Neural progenitor cell (in vitro differentiated cells): ENCODE results near the gene DYNC1LI1. TPM values are rescaled to one million over a fixed set of nuclear protein-coding genes. Genes with fewer than 3 reads are reported as not detected.

Experiments used
- DNase-seq: peaks from one replicate; pipeline ENCODE4 v3.0.0-alpha.2; 2016; ENCODE audit warnings: low spot score
- H2AFZ ChIP-seq: fragments of 200-600 bp; sonication (generic); replicated peaks from 2 replicates; pipeline ENCODE4 v1.6.1; 2016; ENCODE audit warnings: antibody characterized with exemption
- H3F3A ChIP-seq: fragments of 200-600 bp; sonication (generic); 2 replicates; pipeline ENCODE4 v1.6.1; 2016; ENCODE audit warnings: antibody characterized with exemption, low read depth
- H3K27ac ChIP-seq: fragments of 200-600 bp; sonication (generic); 2 replicates; pipeline ENCODE4 v1.5.1; 2016; ENCODE audit warnings: mild to moderate bottlenecking
- H3K27me3 ChIP-seq: fragments of 200-600 bp; sonication (generic); 2 replicates; pipeline ENCODE4 v1.6.1; 2016; ENCODE audit warnings: mild to moderate bottlenecking, moderate library complexity
- H3K36me3 ChIP-seq: fragments of 200-600 bp; sonication (generic); 2 replicates; pipeline ENCODE4 v1.5.1; 2016
- H3K4me1 ChIP-seq: fragments of 200-600 bp; sonication (generic); 2 replicates; pipeline ENCODE4 v1.6.1; 2016; ENCODE audit warnings: mixed run types
- H3K4me2 ChIP-seq: fragments of 200-600 bp; sonication (generic); 2 replicates; pipeline ENCODE4 v1.6.1; 2016
- H3K4me3 ChIP-seq: fragments of 200-600 bp; sonication (generic); 2 replicates; pipeline ENCODE4 v1.5.1; 2016
- H3K79me2 ChIP-seq: fragments of 200-600 bp; sonication (generic); 2 replicates; pipeline ENCODE4 v1.6.1; 2016; ENCODE audit warnings: low read depth
- H3K9ac ChIP-seq: fragments of 200-600 bp; sonication (generic); 2 replicates; pipeline ENCODE4 v1.6.1; 2016
- H3K9me3 ChIP-seq: fragments of 200-600 bp; sonication (generic); 2 replicates; pipeline ENCODE4 v1.5.1; 2016; ENCODE audit warnings: low read depth
- H4K20me1 ChIP-seq: fragments of 200-600 bp; sonication (generic); 2 replicates; pipeline ENCODE4 v1.6.1; 2016; ENCODE audit warnings: low read depth
- H3K27ac Mint-ChIP-seq: 3 replicates; pipeline ENCODE4 v1.8.0; 2021; ENCODE audit warnings: mixed read lengths
- H3K27me3 Mint-ChIP-seq: 2 replicates; pipeline ENCODE4 v1.8.0; 2022; ENCODE audit warnings: low read depth, mild to moderate bottlenecking, inconsistent platforms, moderate library complexity, mixed read lengths; ENCODE audit not compliant: insufficient read depth
- H3K36me3 Mint-ChIP-seq: 3 replicates; pipeline ENCODE4 v1.8.0; 2021; ENCODE audit warnings: mixed read lengths
- H3K4me1 Mint-ChIP-seq: 3 replicates; pipeline ENCODE4 v1.8.0; 2021; ENCODE audit warnings: mixed read lengths
- H3K4me3 Mint-ChIP-seq: 3 replicates; pipeline ENCODE4 v1.8.0; 2021; ENCODE audit warnings: mild to moderate bottlenecking, moderate library complexity, mixed read lengths
- H3K9me3 Mint-ChIP-seq: 3 replicates; pipeline ENCODE4 v1.8.0; 2020; ENCODE audit warnings: mixed read lengths
- EZH2 ChIP-seq: fragments of 200-600 bp; sonication (generic); IDR thresholded peaks from 2 replicates; pipeline ENCODE4 v1.6.1; 2017; ENCODE audit warnings: antibody characterized with exemption, mild to moderate bottlenecking, moderate library complexity
- EZH2phosphoT487 ChIP-seq: fragments of 200-600 bp; sonication (generic); IDR thresholded peaks from 2 replicates; pipeline ENCODE4 v1.6.1; 2017; ENCODE audit warnings: antibody characterized with exemption
- total RNA-seq: library from RNA; depleted of rRNA; stranded (reverse); fragments of >200 nt; gene quantifications from 2 replicates; pipeline ENCODE4 v1.2.3, GENCODE V29; 2015; ENCODE audit warnings: low replicate concordance
- TF ChIP-seq, protein P1 (sequence below): fragments of 200-600 bp; sonication (generic); IDR thresholded peaks from 2 replicates; pipeline ENCODE4 v1.5.1; 2017; ENCODE audit warnings: antibody characterized with exemption, mild to moderate bottlenecking

Gene DYNC1LI1
- total RNA-seq, 1 donor from 2014 or later = 103 TPM

DNA sequence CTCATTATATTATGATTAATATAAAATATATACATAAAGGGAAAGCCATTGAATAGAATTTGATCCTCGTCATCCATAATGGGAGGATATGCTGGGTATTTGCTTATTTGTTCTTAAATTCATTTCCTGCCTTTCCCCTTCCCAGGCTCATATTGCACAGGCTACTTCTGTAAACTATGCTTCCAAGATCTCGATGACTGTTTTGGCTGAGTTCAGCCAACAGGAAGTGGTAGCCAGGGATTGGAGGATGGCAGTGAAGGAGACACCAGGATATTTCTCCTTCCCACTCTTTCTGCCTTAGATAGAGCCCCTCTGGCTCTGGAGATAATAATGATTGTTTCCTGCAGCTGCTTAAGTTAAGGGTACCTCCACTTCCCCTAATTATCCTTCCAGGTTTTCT is 44.3 kb upstream of the DYNC1LI1 start:
- no peak overlapping the region for H2AFZ ChIP-seq
- no peaks in the 10 kb centered on the region for H3K9me3 ChIP-seq
- TF ChIP-seq EZH2phosphoT487 (no peak), EZH2 (no peak)
- TF ChIP-seq, protein P1, sequence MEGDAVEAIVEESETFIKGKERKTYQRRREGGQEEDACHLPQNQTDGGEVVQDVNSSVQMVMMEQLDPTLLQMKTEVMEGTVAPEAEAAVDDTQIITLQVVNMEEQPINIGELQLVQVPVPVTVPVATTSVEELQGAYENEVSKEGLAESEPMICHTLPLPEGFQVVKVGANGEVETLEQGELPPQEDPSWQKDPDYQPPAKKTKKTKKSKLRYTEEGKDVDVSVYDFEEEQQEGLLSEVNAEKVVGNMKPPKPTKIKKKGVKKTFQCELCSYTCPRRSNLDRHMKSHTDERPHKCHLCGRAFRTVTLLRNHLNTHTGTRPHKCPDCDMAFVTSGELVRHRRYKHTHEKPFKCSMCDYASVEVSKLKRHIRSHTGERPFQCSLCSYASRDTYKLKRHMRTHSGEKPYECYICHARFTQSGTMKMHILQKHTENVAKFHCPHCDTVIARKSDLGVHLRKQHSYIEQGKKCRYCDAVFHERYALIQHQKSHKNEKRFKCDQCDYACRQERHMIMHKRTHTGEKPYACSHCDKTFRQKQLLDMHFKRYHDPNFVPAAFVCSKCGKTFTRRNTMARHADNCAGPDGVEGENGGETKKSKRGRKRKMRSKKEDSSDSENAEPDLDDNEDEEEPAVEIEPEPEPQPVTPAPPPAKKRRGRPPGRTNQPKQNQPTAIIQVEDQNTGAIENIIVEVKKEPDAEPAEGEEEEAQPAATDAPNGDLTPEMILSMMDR = no peak
- no peaks in the 10 kb centered on the region for H3K79me2 ChIP-seq
- no peak overlapping the region for H3K4me3 ChIP-seq
- H3K4me2 ChIP-seq = no peak overlapping the region
- DNase-seq = no peak
- no peak overlapping the region for H3K9ac ChIP-seq
- H3K4me3 Mint-ChIP-seq = no peak overlapping the region
- no peaks in the 10 kb centered on the region for H3K27me3 Mint-ChIP-seq
- no peak overlapping the region for H3K27ac ChIP-seq
- no peaks in the 10 kb centered on the region for H4K20me1 ChIP-seq
- H3K4me1 Mint-ChIP-seq = peaks cover 2% of the 10 kb centered on the region
- H3F3A ChIP-seq = no peaks in the 10 kb centered on the region
- H3K27me3 ChIP-seq = no peaks in the 10 kb centered on the region
- H3K4me1 ChIP-seq = no peaks in the 10 kb centered on the region
- H3K36me3 ChIP-seq = no peaks in the 10 kb centered on the region
- peaks cover 3% of the 10 kb centered on the region for H3K9me3 Mint-ChIP-seq
- H3K36me3 Mint-ChIP-seq = no peaks in the 10 kb centered on the region
- no peak overlapping the region for H3K27ac Mint-ChIP-seq

DNA sequence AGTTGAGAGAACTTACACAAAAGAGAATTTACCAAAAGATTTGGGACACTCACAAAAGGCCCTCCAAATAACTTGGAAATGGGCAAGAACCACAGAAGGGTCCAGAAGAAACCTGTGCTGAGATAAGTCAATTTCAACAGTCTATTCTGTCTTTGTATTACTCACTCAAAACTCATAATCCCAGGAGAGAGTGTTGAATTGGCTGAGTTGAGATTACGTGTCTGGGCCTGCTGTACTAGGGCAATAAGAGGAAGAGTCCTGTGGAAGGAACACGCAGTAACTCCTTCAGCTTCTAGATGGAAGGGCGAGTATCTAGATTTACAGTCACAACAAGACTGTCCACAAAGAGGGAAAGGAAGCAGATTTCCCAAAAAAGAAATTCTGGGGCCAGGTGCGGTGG is 42.5 kb upstream of the DYNC1LI1 start:
- H3K4me1 ChIP-seq = no peaks in the 10 kb centered on the region
- no peaks in the 10 kb centered on the region for H3K9me3 ChIP-seq
- H3K79me2 ChIP-seq = no peaks in the 10 kb centered on the region
- no peak for DNase-seq
- TF ChIP-seq, protein P1 = no peak
- TF ChIP-seq EZH2phosphoT487 (no peak), EZH2 (no peak)
- no peaks in the 10 kb centered on the region for H3K36me3 ChIP-seq
- H3K4me1 Mint-ChIP-seq = peaks cover 6% of the 10 kb centered on the region
- H3F3A ChIP-seq = no peaks in the 10 kb centered on the region
- no peak overlapping the region for H3K27ac ChIP-seq
- H3K4me2 ChIP-seq = no peak overlapping the region
- no peak overlapping the region for H3K4me3 Mint-ChIP-seq
- H3K9ac ChIP-seq = no peak overlapping the region
- peaks cover 5% of the 10 kb centered on the region for H3K27me3 Mint-ChIP-seq
- no peaks in the 10 kb centered on the region for H3K9me3 Mint-ChIP-seq
- H3K27ac Mint-ChIP-seq = no peak overlapping the region
- H3K27me3 ChIP-seq = no peaks in the 10 kb centered on the region
- no peak overlapping the region for H3K4me3 ChIP-seq
- H3K36me3 Mint-ChIP-seq = no peaks in the 10 kb centered on the region
- H4K20me1 ChIP-seq = no peaks in the 10 kb centered on the region
- H2AFZ ChIP-seq = no peak overlapping the region

DNA sequence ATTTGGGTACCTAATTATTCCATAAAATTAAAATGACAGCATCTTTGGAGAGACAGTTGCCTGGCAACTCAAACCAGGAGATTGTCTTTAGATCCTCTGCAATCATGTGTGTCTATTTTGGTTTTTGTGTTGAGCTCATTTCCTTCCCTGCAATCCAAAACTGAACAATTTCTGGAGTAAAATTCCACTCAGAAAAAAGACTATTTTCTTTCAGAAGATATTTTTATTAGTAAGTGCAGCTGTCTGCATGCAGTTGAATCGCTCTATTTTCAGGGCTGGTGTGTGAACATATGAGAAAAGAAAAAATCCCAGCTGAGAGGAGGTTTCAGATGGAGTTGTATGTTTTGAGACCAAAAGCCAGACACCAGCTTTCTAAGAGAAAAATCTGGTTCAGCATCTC is 41.9 kb upstream of the DYNC1LI1 start:
- Histone ChIP-seq H2AFZ (no peak overlapping the region), H4K20me1 (no peaks in the 10 kb centered on the region), H3K4me2 (no peak overlapping the region), H3K9ac (no peak overlapping the region), H3K79me2 (no peaks in the 10 kb centered on the region), H3K27me3 (no peaks in the 10 kb centered on the region), H3K9me3 (no peaks in the 10 kb centered on the region), H3K4me3 (no peak overlapping the region), H3K4me1 (no peaks in the 10 kb centered on the region), H3K36me3 (no peaks in the 10 kb centered on the region), H3K27ac (no peak overlapping the region), H3F3A (no peaks in the 10 kb centered on the region)
- no peak for DNase-seq
- Mint-ChIP-seq H3K27ac (no peak overlapping the region), H3K4me3 (no peak overlapping the region), H3K36me3 (no peaks in the 10 kb centered on the region), H3K9me3 (no peaks in the 10 kb centered on the region), H3K4me1 (peaks cover 6% of the 10 kb centered on the region), H3K27me3 (peaks cover 5% of the 10 kb centered on the region)
- no peak for TF ChIP-seq EZH2phosphoT487
- TF ChIP-seq EZH2 = no peak
- TF ChIP-seq, protein P1 = no peak

DNA sequence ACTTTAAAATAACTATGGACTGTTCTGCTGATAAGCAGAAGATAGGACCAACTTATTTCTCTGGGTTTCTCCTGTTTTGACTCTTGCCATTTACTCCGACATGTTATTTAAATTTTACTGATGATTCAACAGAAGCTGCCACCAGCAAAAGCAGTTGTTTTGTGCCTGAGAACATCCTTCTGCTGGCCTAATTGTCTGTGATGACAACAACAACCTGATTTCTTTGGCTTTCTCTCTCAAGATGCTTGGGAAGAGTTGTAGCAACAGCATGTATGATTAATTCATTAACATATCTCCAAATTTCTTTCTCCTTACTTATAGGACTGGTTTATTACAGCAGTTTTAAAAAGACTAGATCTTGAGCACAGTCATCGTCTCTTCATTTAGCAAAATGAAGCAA is 36.9 kb upstream of the DYNC1LI1 start:
- Histone ChIP-seq H3K36me3 (no peaks in the 10 kb centered on the region), H3K9me3 (no peaks in the 10 kb centered on the region), H3K27ac (no peak overlapping the region), H2AFZ (no peak overlapping the region), H3K79me2 (no peaks in the 10 kb centered on the region), H3K4me3 (no peak overlapping the region), H3K27me3 (no peaks in the 10 kb centered on the region), H3K4me1 (no peaks in the 10 kb centered on the region), H3F3A (no peaks in the 10 kb centered on the region), H3K9ac (no peak overlapping the region), H4K20me1 (no peaks in the 10 kb centered on the region), H3K4me2 (no peak overlapping the region)
- Mint-ChIP-seq H3K4me1 (peaks cover 8% of the 10 kb centered on the region), H3K9me3 (no peaks in the 10 kb centered on the region), H3K27ac (no peak overlapping the region), H3K4me3 (no peak overlapping the region), H3K27me3 (peaks cover 12% of the 10 kb centered on the region), H3K36me3 (no peaks in the 10 kb centered on the region)
- TF ChIP-seq EZH2phosphoT487 (no peak), EZH2 (no peak)
- TF ChIP-seq, protein P1 = no peak
- no peak for DNase-seq
